Caco-2 (cell line): ENCODE results near the gene DNMT3A. TPM values are rescaled to one million over a fixed set of nuclear protein-coding genes. Genes with fewer than 3 reads are reported as not detected.
A peak's percentile ranks its signal among the peaks of the same experiment; 100 is the strongest.

ENCODE experiments used
- BruUV-seq: library from RNA; stranded (reverse); fragments of 400-500 nt; replicated peaks from 2 replicates; lab custom pipeline; 2021; lab: Mats Ljungman, UMichigan
- CTCF ChIA-PET: fragments of 300-600 bp; sonication (Branson Sonifier 250); formaldehyde crosslinking; loops from one replicate; lab custom pipeline; 2022; ENCODE audit warnings: antibody characterized with exemption; lab: Charles Lee
- POLR2A ChIA-PET: fragments of 300-600 bp; sonication (Branson Sonifier 250); formaldehyde crosslinking; loops from one replicate; lab custom pipeline; 2022; ENCODE audit warnings: antibody characterized with exemption; lab: Charles Lee
- DNase-seq, 2 experiments: peaks; one replicate each; pipeline versions ENCODE4 v3.0.0 to v3.0.0-alpha.2; 2020 to 2022
- H3K27me3 ChIP-seq: replicated peaks from 2 replicates; pipeline ENCODE4 v1.6.0; 2011; ENCODE audit warnings: low read length; ENCODE audit not compliant: control insufficient read depth, insufficient read depth
- H3K36me3 ChIP-seq: 2 replicates; pipeline ENCODE4 v1.5.1; 2011; ENCODE audit warnings: low read length; ENCODE audit not compliant: control insufficient read depth, insufficient read depth
- H3K4me1 ChIP-seq: fragments of 250-450 bp; sonication (Bioruptor Pico); 2 replicates; pipeline ENCODE4 v1.5.1; 2020; ENCODE audit warnings: mild to moderate bottlenecking
- H3K4me3 ChIP-seq: 2 replicates; pipeline ENCODE4 v1.5.1; 2011; ENCODE audit warnings: low read depth, mild to moderate bottlenecking, control low read depth, low read length
- H3K9me3 ChIP-seq: fragments of 250-450 bp; sonication (Bioruptor Pico); 2 replicates; pipeline ENCODE4 v1.5.1; 2020; ENCODE audit warnings: mild to moderate bottlenecking, moderate library complexity
- H3K27ac Mint-ChIP-seq: one replicate; pipeline ENCODE4 v1.8.0; 2022; ENCODE audit warnings: mixed read lengths; ENCODE audit not compliant: unreplicated experiment
- H3K27me3 Mint-ChIP-seq: one replicate; pipeline ENCODE4 v1.8.0; 2022; ENCODE audit warnings: mixed read lengths; ENCODE audit not compliant: insufficient read depth, unreplicated experiment
- H3K36me3 Mint-ChIP-seq: one replicate; pipeline ENCODE4 v1.8.0; 2022; ENCODE audit warnings: mild to moderate bottlenecking, mixed read lengths; ENCODE audit not compliant: insufficient read depth, unreplicated experiment
- H3K4me1 Mint-ChIP-seq: one replicate; pipeline ENCODE4 v1.8.0; 2022; ENCODE audit warnings: low read depth, mixed read lengths; ENCODE audit not compliant: unreplicated experiment
- H3K4me3 Mint-ChIP-seq: one replicate; pipeline ENCODE4 v1.8.0; 2022; ENCODE audit warnings: mild to moderate bottlenecking, moderate library complexity, mixed read lengths; ENCODE audit not compliant: unreplicated experiment
- H3K9me3 Mint-ChIP-seq: one replicate; pipeline ENCODE4 v1.8.0; 2022; ENCODE audit warnings: mixed read lengths; ENCODE audit not compliant: unreplicated experiment
- intact Hi-C: fragments of 100-400 bp; cut with micrococcal nuclease; formaldehyde crosslinking; loops from one replicate; pipeline ENCODE4 v1.10.0; 2022; ENCODE audit not compliant: unreplicated experiment
- total RNA-seq: library from RNA; stranded (reverse); gene quantifications from 2 replicates; pipeline ENCODE4 v1.2.3, GENCODE V29; 2022
- TF ChIP-seq, protein P1 (sequence below), 2 experiments: fragments of 200-600 bp in 1 of 2; IDR thresholded peaks; 1 replicate in 1 of 2; 2 replicates in 1 of 2; pipeline versions ENCODE4 v1.5.1 to v1.8.0; 2011 to 2022; ENCODE audit warnings: antibody characterized with exemption in 1 of 2, control low read depth in 1 of 2, inconsistent platforms in 1 of 2, low read depth in 1 of 2, low read length in 1 of 2, mild to moderate bottlenecking in 1 of 2, moderate library complexity in 1 of 2; ENCODE audit not compliant: insufficient read depth in 1 of 2, severe bottlenecking in 1 of 2, unreplicated experiment in 1 of 2

Gene DNMT3A
- total RNA-seq, 1 experiment from 2014 or later = 72.2 TPM

DNA sequence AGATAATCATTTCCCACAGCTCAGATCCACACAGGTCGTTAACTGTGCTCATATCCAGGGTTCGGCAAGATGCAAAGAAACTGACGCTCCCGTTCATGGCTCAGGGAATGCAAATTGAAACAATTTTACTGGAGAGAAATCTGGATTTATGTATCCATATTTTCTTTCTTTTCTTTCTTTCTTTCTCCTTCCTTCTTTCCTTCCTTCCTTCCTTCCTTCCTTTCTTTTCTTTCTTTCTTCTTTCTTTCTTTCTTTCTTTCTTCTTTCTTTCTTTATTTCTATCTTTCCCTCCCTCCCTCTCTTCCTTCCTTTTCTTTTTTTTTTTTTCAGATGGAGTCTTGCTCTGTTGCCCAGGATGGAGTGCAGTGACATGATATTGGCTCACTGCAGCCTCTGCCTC, 153.3 kb downstream of the DNMT3A start:
- POLR2A ChIA-PET = no interaction called here
- no TSS peak for BruUV-seq

DNA sequence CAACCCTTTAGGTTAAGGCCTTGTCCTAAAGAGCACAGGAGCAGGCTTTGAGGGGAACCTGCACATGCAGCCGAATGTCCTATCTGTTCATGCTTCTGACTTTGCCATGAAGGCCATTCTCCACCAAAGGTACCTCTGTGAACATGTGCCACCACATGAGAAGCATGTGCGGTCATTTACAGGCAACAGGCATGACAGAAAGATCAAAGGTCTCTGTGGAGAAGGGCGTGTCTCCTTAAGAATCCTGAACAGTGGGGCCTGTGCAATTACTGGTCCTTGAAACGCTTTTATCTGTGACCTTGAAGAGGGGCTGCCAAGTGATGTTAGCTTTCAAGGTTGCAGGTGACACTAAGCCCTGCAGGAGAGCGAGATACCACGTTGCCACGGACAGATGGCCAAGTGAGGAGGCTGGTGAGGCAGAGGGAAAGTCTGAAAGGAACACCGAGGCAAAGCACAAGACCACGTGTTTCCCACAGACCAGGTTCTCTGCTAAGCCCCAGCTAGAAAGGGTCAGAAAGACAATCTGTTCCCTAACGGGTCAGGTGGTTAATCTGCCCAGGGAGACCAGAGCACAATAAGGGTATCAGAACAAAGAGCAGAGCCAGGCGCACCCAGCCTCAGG, 153.9 kb downstream of the DNMT3A start:
- Mint-ChIP-seq H3K27ac (peak overlapping the region; percentile 12), H3K36me3 (peaks cover 7% of the 10 kb centered on the region), H3K4me1 (peaks cover 40% of the 10 kb centered on the region), H3K4me3 (no peak overlapping the region), H3K27me3 (no peaks in the 10 kb centered on the region), H3K9me3 (no peaks in the 10 kb centered on the region)
- Histone ChIP-seq H3K27me3 (no peaks in the 10 kb centered on the region), H3K4me3 (no peak overlapping the region), H3K9me3 (no peaks in the 10 kb centered on the region), H3K4me1 (peaks cover 32% of the 10 kb centered on the region), H3K36me3 (no peaks in the 10 kb centered on the region)
- no TSS peak for BruUV-seq
- TF ChIP-seq, protein P1, sequence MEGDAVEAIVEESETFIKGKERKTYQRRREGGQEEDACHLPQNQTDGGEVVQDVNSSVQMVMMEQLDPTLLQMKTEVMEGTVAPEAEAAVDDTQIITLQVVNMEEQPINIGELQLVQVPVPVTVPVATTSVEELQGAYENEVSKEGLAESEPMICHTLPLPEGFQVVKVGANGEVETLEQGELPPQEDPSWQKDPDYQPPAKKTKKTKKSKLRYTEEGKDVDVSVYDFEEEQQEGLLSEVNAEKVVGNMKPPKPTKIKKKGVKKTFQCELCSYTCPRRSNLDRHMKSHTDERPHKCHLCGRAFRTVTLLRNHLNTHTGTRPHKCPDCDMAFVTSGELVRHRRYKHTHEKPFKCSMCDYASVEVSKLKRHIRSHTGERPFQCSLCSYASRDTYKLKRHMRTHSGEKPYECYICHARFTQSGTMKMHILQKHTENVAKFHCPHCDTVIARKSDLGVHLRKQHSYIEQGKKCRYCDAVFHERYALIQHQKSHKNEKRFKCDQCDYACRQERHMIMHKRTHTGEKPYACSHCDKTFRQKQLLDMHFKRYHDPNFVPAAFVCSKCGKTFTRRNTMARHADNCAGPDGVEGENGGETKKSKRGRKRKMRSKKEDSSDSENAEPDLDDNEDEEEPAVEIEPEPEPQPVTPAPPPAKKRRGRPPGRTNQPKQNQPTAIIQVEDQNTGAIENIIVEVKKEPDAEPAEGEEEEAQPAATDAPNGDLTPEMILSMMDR (IDR thresholded peaks at IDR 0.05; ENCODE audit: insufficient read depth in 1 of 2, low read depth in 1 of 2, low read length in 1 of 2, severe bottlenecking in 1 of 2, unreplicated experiment in 1 of 2) = no peak
- intact Hi-C loops = no loop called here
- ChIA-PET CTCF (interaction anchor here (0.8 to 1.7 kb wide), 2 partner anchors 41 to 138 kb away, joined by 5 read pairs; no protein-coding TSS in a partner anchor), POLR2A (interaction anchor here (0.6 kb wide), 1 partner anchor 166 kb away, joined by 3 read pairs; no protein-coding TSS in a partner anchor)
- peak; percentile 46 to 62 for DNase-seq

More for the DNA sequence above, 153.3 kb downstream of the DNMT3A start:
- intact Hi-C loops = no loop called here
- no peaks in the 10 kb centered on the region for H3K9me3 Mint-ChIP-seq
- H3K27me3 Mint-ChIP-seq = no peaks in the 10 kb centered on the region
- DNase-seq = no peak
- Histone ChIP-seq H3K4me1 (peaks cover 30% of the 10 kb centered on the region), H3K27me3 (no peaks in the 10 kb centered on the region), H3K4me3 (no peak overlapping the region), H3K36me3 (no peaks in the 10 kb centered on the region), H3K9me3 (no peaks in the 10 kb centered on the region)
- H3K36me3 Mint-ChIP-seq = peaks cover 7% of the 10 kb centered on the region
- peak overlapping the region; percentile 12 for H3K27ac Mint-ChIP-seq
- peaks cover 39% of the 10 kb centered on the region for H3K4me1 Mint-ChIP-seq
- CTCF ChIA-PET = interaction anchor here (0.8 to 1.7 kb wide), 2 partner anchors 40 to 139 kb away, joined by 5 read pairs; no protein-coding TSS in a partner anchor
- no peak overlapping the region for H3K4me3 Mint-ChIP-seq
- TF ChIP-seq, protein P1 (IDR thresholded peaks at IDR 0.05; ENCODE audit: insufficient read depth in 1 of 2, low read depth in 1 of 2, low read length in 1 of 2, severe bottlenecking in 1 of 2, unreplicated experiment in 1 of 2) = no peak

DNA sequence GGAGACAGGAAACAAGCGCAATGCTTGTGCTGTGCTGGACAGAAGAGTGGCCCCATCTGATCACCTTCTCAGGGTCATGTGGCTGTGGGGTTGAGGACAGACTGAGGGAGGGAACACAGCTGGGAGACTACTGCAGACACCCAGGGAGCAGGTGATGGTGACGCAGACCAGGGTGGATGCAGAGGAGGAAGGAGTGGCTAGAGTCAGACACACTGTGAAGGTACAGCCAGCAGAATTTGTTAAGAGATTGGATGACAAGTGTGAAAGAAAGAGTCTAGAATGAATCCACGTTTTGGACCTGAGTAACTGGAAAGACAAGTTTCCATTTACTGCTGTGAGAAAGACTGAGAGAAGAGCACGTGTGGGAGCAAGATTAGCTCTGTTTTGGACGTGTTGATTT, 157.5 kb downstream of the DNMT3A start:
- no peaks in the 10 kb centered on the region for H3K27me3 ChIP-seq
- peak in 1 of 2 experiments; percentile 58 for DNase-seq
- peaks cover 12% of the 10 kb centered on the region for H3K36me3 Mint-ChIP-seq
- H3K36me3 ChIP-seq = no peaks in the 10 kb centered on the region
- no peak overlapping the region for H3K4me3 ChIP-seq
- peaks cover 26% of the 10 kb centered on the region for H3K4me1 Mint-ChIP-seq
- TF ChIP-seq, protein P1 (IDR thresholded peaks at IDR 0.05; ENCODE audit: insufficient read depth in 1 of 2, low read depth in 1 of 2, low read length in 1 of 2, severe bottlenecking in 1 of 2, unreplicated experiment in 1 of 2) = no peak
- peaks cover 5% of the 10 kb centered on the region; the same call in 1 of the 2 replicates for H3K9me3 ChIP-seq
- peaks cover 31% of the 10 kb centered on the region for H3K4me1 ChIP-seq
- ChIA-PET CTCF (interaction anchor here (0.6 to 1.9 kb wide), 3 partner anchors 16 to 178 kb away, joined by 3 to 9 read pairs (median 4); partner anchors contain the start of gene POMC), POLR2A (no interaction called here)
- H3K9me3 Mint-ChIP-seq = peaks cover 11% of the 10 kb centered on the region
- peak overlapping the region; percentile 27 for H3K4me3 Mint-ChIP-seq
- peak overlapping the region; percentile 56 for H3K27ac Mint-ChIP-seq
- intact Hi-C loops = no loop called here
- no TSS peak for BruUV-seq
- H3K27me3 Mint-ChIP-seq = no peaks in the 10 kb centered on the region
